CD4-positive, alpha-beta T cell treated with Interleukin-15 for 1 hour (primary cell): Measurements from ENCODE around the gene CHD3.
"Not testable (repeated sequence)": the region's sequence is repeated elsewhere in the genome, so short reads cannot be mapped to it uniquely, and the experiment has no call there.

Experiments used
- DNase-seq: peaks from one replicate; pipeline ENCODE4 v3.0.0-alpha.2; 2020

CHD3 gene

GRCh38 chr17:7940034-7940433 is 51.4 kb downstream of the CHD3 start:
- no peak for DNase-seq

GRCh38 chr17:7940743-7941142 is 52.2 kb downstream of the CHD3 start:
- DNase-seq = no peak

GRCh38 chr17:7943291-7943690 is 54.7 kb downstream of the CHD3 start:
- no peak for DNase-seq

- no peak for DNase-seq
These were observed 55.7 kb downstream of the CHD3 start for GRCh38 chr17:7944326-7944725.

- no peak for DNase-seq
These were observed 57.1 kb downstream of the CHD3 start for GRCh38 chr17:7945651-7946050.

- DNase-seq = no peak
These were observed 57.9 kb downstream of the CHD3 start for GRCh38 chr17:7946441-7946840.

- DNase-seq = no peak
These were observed 59.1 kb downstream of the CHD3 start for GRCh38 chr17:7947651-7948050.

GRCh38 chr17:7950578-7950977 is 62.0 kb downstream of the CHD3 start:
- DNase-seq = no peak

GRCh38 chr17:7951143-7951792 is 62.7 kb downstream of the CHD3 start:
- DNase-seq = no peak

- DNase-seq = not testable (repeated sequence)
These were observed 64.7 kb downstream of the CHD3 start for GRCh38 chr17:7953266-7953665.

- DNase-seq = no peak
These were observed 67.0 kb downstream of the CHD3 start for GRCh38 chr17:7955414-7956227.

- no peak for DNase-seq
These were observed 67.8 kb downstream of the CHD3 start for GRCh38 chr17:7956228-7956965.

GRCh38 chr17:7959503-7960253 is 71.1 kb downstream of the CHD3 start:
- DNase-seq = no peak

- no peak for DNase-seq
These were observed 72.8 kb downstream of the CHD3 start for GRCh38 chr17:7961421-7961820.
